Gastrocnemius medialis (tissue), 4 donors: ENCODE measurements around the gene PID1.

Experiments
- POLR2A ChIP-seq, 2 donors: fragments of 450-650 bp; IDR thresholded peaks; one replicate each; pipeline ENCODE4 v1.6.1; 2017; ENCODE audit warnings: antibody characterized with exemption in 2 of 2, mild to moderate bottlenecking in 2 of 2, moderate library complexity in 2 of 2
- TF ChIP-seq, protein P1 (sequence below), 5 experiments: fragments of 450-650 bp in 3 of 5; fragments of 200-600 bp in 2 of 5; sonication (generic) in 2 of 5; IDR thresholded peaks in 4 of 5; conservative IDR thresholded peaks in 1 of 5; 1 replicate in 4 of 5; 2 replicates in 1 of 5; pipeline ENCODE4 v1.5.1; 2016 to 2019; ENCODE audit warnings: antibody characterized with exemption in 5 of 5, mild to moderate bottlenecking in 3 of 5, moderate library complexity in 3 of 5

DNA sequence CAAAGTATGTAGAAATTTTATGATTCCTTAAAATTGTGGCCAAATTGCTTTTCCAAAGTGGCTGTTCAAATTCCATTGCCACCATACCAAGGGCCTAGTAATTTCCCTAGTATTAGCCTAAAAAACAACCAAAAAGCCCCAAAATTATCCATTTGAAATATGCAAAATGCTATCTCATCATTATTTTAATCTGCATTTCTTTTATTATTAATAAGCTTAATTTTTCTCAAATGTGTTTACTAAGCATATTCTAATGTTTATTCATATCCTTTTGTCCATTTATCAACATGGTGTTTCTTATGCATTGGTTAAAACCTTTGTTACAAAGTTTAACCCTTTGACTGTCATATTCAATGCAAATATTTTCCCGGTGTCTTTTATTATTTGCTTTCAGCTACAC is 48.0 kb downstream of the PID1 start:
- TF ChIP-seq, protein P1, sequence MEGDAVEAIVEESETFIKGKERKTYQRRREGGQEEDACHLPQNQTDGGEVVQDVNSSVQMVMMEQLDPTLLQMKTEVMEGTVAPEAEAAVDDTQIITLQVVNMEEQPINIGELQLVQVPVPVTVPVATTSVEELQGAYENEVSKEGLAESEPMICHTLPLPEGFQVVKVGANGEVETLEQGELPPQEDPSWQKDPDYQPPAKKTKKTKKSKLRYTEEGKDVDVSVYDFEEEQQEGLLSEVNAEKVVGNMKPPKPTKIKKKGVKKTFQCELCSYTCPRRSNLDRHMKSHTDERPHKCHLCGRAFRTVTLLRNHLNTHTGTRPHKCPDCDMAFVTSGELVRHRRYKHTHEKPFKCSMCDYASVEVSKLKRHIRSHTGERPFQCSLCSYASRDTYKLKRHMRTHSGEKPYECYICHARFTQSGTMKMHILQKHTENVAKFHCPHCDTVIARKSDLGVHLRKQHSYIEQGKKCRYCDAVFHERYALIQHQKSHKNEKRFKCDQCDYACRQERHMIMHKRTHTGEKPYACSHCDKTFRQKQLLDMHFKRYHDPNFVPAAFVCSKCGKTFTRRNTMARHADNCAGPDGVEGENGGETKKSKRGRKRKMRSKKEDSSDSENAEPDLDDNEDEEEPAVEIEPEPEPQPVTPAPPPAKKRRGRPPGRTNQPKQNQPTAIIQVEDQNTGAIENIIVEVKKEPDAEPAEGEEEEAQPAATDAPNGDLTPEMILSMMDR (IDR thresholded peaks at IDR 0.05 in 4 of 5, conservative IDR thresholded peaks at IDR 0.05 in 1 of 5): no peak
- TF ChIP-seq POLR2A (IDR thresholded peaks at IDR 0.05): no peak
